Measurements from ENCODE around the gene PNMT.
"Not testable (repeated sequence)": the region's sequence is repeated elsewhere in the genome, so short reads cannot be mapped to it uniquely, and the experiment has no call there.

DNA sequence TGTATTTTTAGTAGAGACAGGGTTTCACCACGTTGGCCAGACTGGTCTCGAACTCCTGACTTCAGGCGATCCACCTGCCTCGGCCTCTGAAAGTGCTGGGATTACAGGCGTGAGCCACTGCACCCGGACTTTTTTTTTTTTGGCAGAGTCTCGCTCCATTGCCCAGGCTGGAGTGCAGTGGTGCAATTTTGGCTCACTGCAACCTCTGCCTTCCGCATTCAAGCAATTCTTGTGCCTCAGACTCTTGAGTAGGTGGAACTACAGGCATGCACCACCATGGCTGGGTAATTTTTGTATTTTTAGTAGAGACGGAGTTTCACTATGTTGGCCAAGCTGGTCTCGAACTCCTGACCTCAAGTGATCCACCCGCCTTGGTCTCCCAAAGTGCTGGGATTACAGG is 42.8 kb downstream of the PNMT start:
- TF ChIP-seq, protein P1, sequence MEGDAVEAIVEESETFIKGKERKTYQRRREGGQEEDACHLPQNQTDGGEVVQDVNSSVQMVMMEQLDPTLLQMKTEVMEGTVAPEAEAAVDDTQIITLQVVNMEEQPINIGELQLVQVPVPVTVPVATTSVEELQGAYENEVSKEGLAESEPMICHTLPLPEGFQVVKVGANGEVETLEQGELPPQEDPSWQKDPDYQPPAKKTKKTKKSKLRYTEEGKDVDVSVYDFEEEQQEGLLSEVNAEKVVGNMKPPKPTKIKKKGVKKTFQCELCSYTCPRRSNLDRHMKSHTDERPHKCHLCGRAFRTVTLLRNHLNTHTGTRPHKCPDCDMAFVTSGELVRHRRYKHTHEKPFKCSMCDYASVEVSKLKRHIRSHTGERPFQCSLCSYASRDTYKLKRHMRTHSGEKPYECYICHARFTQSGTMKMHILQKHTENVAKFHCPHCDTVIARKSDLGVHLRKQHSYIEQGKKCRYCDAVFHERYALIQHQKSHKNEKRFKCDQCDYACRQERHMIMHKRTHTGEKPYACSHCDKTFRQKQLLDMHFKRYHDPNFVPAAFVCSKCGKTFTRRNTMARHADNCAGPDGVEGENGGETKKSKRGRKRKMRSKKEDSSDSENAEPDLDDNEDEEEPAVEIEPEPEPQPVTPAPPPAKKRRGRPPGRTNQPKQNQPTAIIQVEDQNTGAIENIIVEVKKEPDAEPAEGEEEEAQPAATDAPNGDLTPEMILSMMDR (IDR thresholded peaks at IDR 0.05), result not testable (repeated sequence)
- not testable (repeated sequence) for TF ChIP-seq EP300 (IDR thresholded peaks at IDR 0.05; ENCODE audit: low read depth)

Measured in transverse colon (tissue), 3 donors.